ENCODE results near the gene LALBA. TPM values are rescaled to one million over a fixed set of nuclear protein-coding genes. Genes with fewer than 3 reads are reported as not detected.

LALBA gene
- total and polyA plus RNA-seq, 9 of the 15 experiments (the other 6 are each of a cell fraction or from before 2014, with no cell fraction given): 0.21 TPM; not detected in 8

GRCh38 chr12:48542300-48542928 is 27.4 kb downstream of the LALBA start:
- Histone ChIP-seq H4K20me1 (replicated peaks; ENCODE audit: control insufficient read depth, insufficient read depth, low read length) (no peaks in the 10 kb centered on the region), H3K36me3 (ENCODE audit: control insufficient read depth, insufficient read depth, low read length) (no peaks in the 10 kb centered on the region), H3K27ac (ENCODE audit: extremely low read depth, low read depth, low read length) (no peak overlapping the region), H3K4me1 (replicated peaks in 1 of 2; ENCODE audit: control insufficient read depth in 2 of 2, insufficient read depth in 2 of 2, low read length in 2 of 2) (peaks cover 0 to 4% of the 10 kb centered on the region in 2 experiments; a peak in 2 of 5 replicates), H2AFZ (ENCODE audit: low read depth, low read length) (0 out of 2 replicates have a peak overlapping the region, but pooled peaks have one; percentile 15), H3K4me2 (ENCODE audit: insufficient read depth, low read length) (no peak overlapping the region), H3K79me2 (ENCODE audit: control insufficient read depth, insufficient read depth, low read length) (no peaks in the 10 kb centered on the region), H3K4me3 (no peak overlapping the region), H3K9ac (ENCODE audit: insufficient read depth in 1 of 2, low read depth in 2 of 2, low read length in 2 of 2) (no peak overlapping the region), H3K9me3 (replicated peaks; ENCODE audit: control insufficient read depth, insufficient read depth, low read depth, low read length) (no peaks in the 10 kb centered on the region), H3K27me3 (ENCODE audit: control insufficient read depth in 2 of 2, insufficient read depth in 2 of 2, low read length in 2 of 2) (no peaks in the 10 kb centered on the region), H3K9me1 (ENCODE audit: control insufficient read depth, insufficient read depth, low read length) (no peaks in the 10 kb centered on the region)
- peak; percentile 50 to 74 (median 54) for DNase-seq (ENCODE audit: extremely low read depth in 1 of 4, low spot score in 3 of 4)
- CTCF ChIA-PET (ENCODE audit: low intra/inter-chr PET ratio): interaction anchor here (0.5 to 7.6 kb wide), 3 partner anchors 69 to 253 kb away, joined by 3 to 91 read pairs (median 18); no protein-coding TSS in a partner anchor
- POLR2A ChIA-PET: interaction anchor here (0.8 kb wide), 1 partner anchor 70 kb away, joined by 4 read pairs; the partner anchor contains the start of gene ANP32D
- no TSS peak for BruUV-seq (replicated peaks)
- ATAC-seq: peak; percentile 90
- intact Hi-C loops (cut with micrococcal nuclease) (loop anchor here (1.0 to 5.0 kb wide), 3 partner anchors 60 to 253 kb away; no protein-coding TSS in a partner anchor), in situ Hi-C loops (cut with MboI) (loop anchor here (5.0 to 25.0 kb wide), 2 partner anchors 75 to 245 kb away; partner anchors contain the start of gene ADCY6)
- 24% methylated on average over 8 of the region's 8 CpGs for WGBS (ENCODE audit: insufficient coverage, low coverage, missing lambda C conversion rate)
- peak; percentile 79 for FAIRE-seq
- TF ChIP-seq BCL6 (CRISPR knock-in tag; IDR thresholded peaks at IDR 0.05) (no peak), CTCF (IDR thresholded peaks at IDR 0.05 in 2 of 3, conservative IDR thresholded peaks at IDR 0.05 in 1 of 3; ENCODE audit: insufficient read depth in 2 of 3, low read depth in 1 of 3, low read length in 3 of 3) (peak; percentile 88 to 96 (median 93)), ZNF668 (CRISPR knock-in tag; IDR thresholded peaks at IDR 0.05) (no peak), HCFC1 (IDR thresholded peaks at IDR 0.05; ENCODE audit: low read depth, low read length) (peak; percentile 19; the same call in 1 of the 2 replicates), RAD21 (CRISPR knock-in tag; conservative IDR thresholded peaks at IDR 0.05 in 1 of 2, IDR thresholded peaks at IDR 0.05 in 1 of 2) (peak; percentile 99), YBX1 (IDR thresholded peaks at IDR 0.05) (no peak), RREB1 (CRISPR knock-in tag; IDR thresholded peaks at IDR 0.05) (no peak), HNRNPLL (IDR thresholded peaks at IDR 0.05; ENCODE audit: low read depth, low read length, poor library complexity, severe bottlenecking) (no peak), KDM2B (CRISPR knock-in tag; IDR thresholded peaks at IDR 0.05) (no peak), YY1 (IDR thresholded peaks at IDR 0.05; ENCODE audit: borderline replicate concordance in 1 of 3, control insufficient read depth in 1 of 3, extremely low read depth in 1 of 3, insufficient read depth in 3 of 3, insufficient read length in 1 of 3, insufficient replicate concordance in 2 of 3, low read depth in 1 of 3, low read length in 2 of 3) (peak in 1 of 3 experiments; percentile 49), SMC3 (conservative IDR thresholded peaks at IDR 0.05; ENCODE audit: insufficient read depth, low read depth, low read length) (peak; percentile 97), KLF16 (IDR thresholded peaks at IDR 0.05) (0 out of 2 replicates have a peak, but pooled peaks have one; percentile 22), STAG1 (CRISPR knock-in tag; IDR thresholded peaks at IDR 0.05; ENCODE audit: borderline replicate concordance) (peak; percentile 65; the same call in 1 of the 2 replicates)
